Measurements from ENCODE around the gene MAP4. TPM values are rescaled to one million over a fixed set of nuclear protein-coding genes. Genes with fewer than 3 reads are reported as not detected.

The MAP4 gene
- total RNA-seq, 4 donors from 2014 or later, result 597 to 976 (median 687) TPM

DNA sequence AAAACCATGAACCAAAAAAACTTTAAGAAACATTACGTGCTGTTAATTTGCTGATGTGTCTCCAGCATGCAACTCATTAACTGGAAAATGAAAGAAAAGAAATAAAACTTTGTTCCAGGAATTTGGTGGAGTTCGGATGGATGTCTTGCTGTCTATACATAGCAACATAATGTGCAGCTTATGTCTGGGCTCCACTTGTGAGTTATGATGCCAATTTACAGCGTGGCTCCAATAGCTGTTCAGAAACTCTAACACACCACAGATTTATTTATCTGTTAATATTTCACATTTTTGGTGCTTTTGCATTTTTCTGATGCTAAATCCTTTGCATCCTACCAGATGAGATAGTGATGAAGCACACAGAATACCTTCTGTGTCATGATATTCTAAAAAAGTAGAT, 45.1 kb downstream of the MAP4 start:
- in situ Hi-C loops (cut with MboI; ENCODE audit: low sequenced_read_pairs in 4 of 4), result no loop called here
- TF ChIP-seq POLR2A (IDR thresholded peaks at IDR 0.05), result no peak
- TF ChIP-seq, protein P1, sequence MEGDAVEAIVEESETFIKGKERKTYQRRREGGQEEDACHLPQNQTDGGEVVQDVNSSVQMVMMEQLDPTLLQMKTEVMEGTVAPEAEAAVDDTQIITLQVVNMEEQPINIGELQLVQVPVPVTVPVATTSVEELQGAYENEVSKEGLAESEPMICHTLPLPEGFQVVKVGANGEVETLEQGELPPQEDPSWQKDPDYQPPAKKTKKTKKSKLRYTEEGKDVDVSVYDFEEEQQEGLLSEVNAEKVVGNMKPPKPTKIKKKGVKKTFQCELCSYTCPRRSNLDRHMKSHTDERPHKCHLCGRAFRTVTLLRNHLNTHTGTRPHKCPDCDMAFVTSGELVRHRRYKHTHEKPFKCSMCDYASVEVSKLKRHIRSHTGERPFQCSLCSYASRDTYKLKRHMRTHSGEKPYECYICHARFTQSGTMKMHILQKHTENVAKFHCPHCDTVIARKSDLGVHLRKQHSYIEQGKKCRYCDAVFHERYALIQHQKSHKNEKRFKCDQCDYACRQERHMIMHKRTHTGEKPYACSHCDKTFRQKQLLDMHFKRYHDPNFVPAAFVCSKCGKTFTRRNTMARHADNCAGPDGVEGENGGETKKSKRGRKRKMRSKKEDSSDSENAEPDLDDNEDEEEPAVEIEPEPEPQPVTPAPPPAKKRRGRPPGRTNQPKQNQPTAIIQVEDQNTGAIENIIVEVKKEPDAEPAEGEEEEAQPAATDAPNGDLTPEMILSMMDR (IDR thresholded peaks at IDR 0.05 in 4 of 5, conservative IDR thresholded peaks at IDR 0.05 in 1 of 5), result no peak
- Histone ChIP-seq H3K27me3 (no peaks in the 10 kb centered on the region), H3K4me3 (no peak overlapping the region), H3K27ac (no peak overlapping the region), H3K36me3 (peaks cover 0 to 24% of the 10 kb centered on the region in 2 donors), H3K4me1 (no peaks in the 10 kb centered on the region), H3K9me3 (no peaks in the 10 kb centered on the region)
- intact Hi-C loops (cut with DNase I; ENCODE audit: low total_unique reads), result no loop called here
- ATAC-seq (no peak), DNase-seq (no peak)

DNA sequence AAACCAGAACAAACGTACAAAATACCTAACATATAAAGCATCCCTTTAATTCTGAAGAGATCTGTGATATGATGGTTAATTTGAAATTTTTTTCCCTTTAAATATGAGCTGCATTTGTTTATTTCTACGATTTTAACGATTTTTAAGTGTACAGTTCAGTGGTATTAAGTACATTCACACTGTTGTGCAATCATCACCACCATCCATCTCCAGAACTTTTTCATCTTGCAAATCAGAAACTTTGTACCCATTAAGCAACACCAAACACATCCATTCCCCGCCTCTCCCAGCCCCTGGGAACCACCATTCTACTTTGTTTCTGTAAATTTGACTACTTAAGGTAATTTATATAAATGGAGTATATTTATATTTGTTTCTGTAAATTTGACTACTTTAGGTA, 51.5 kb downstream of the MAP4 start:
- in situ Hi-C loops (cut with MboI; ENCODE audit: low sequenced_read_pairs in 4 of 4), result no loop called here
- H3K4me3 ChIP-seq, result no peak overlapping the region
- ATAC-seq (no peak), DNase-seq (no peak)
- TF ChIP-seq, protein P1 (IDR thresholded peaks at IDR 0.05 in 4 of 5, conservative IDR thresholded peaks at IDR 0.05 in 1 of 5), result no peak
- no peak for TF ChIP-seq POLR2A (IDR thresholded peaks at IDR 0.05)
- H3K4me1 ChIP-seq, result peaks cover 25 to 35% of the 10 kb centered on the region in 2 donors
- H3K36me3 ChIP-seq, result no peaks in the 10 kb centered on the region
- no peak overlapping the region for H3K27ac ChIP-seq
- intact Hi-C loops (cut with DNase I; ENCODE audit: low total_unique reads), result no loop called here
- H3K9me3 ChIP-seq, result no peaks in the 10 kb centered on the region
- no peaks in the 10 kb centered on the region for H3K27me3 ChIP-seq

DNA sequence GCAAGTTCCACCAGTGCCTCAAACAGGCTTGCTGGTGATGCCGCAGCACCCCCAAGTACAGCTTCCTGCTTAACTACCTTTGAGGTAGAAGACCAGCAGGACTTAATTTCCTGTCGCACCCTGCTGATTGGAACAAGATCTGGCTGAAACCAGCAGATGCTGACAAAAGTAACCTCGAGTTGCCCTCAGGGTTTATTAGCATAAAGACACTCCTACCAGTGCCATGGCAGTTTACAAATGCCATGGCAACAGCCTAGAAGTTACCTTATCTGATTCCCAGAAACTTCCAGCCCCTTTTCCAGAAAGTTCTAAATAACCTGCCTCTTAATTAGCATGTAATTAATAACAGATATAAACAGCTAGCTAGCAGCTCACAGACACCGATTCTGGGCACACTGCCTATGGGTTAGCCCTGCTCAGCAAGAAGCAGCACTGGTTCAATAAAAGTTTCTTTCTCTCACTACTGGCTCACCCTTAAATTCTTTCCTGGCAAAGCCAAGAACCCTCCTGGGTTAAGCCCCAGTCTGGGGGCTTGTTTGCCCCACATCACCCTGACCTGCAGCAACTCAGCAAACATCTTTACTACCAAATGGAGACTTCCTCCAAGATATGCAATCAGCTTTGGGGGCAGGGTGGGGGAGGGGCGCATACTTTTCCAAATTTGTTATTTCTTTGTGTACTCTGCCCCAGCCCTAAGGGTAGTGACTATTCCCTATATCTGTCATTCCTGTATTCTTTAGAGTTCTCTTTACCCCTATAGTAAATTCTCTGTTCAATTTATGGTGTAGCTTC, 54.2 kb downstream of the MAP4 start:
- TF ChIP-seq, protein P1 (IDR thresholded peaks at IDR 0.05 in 4 of 5, conservative IDR thresholded peaks at IDR 0.05 in 1 of 5), result no peak
- no peak for TF ChIP-seq POLR2A (IDR thresholded peaks at IDR 0.05)
- Histone ChIP-seq H3K27me3 (no peaks in the 10 kb centered on the region), H3K4me1 (peaks cover 25 to 35% of the 10 kb centered on the region in 2 donors), H3K27ac (peak overlapping the region in 2 of 4 donors; percentile 13 to 23), H3K4me3 (no peak overlapping the region), H3K9me3 (no peaks in the 10 kb centered on the region), H3K36me3 (no peaks in the 10 kb centered on the region)
- in situ Hi-C loops (cut with MboI; ENCODE audit: low sequenced_read_pairs in 4 of 4) (no loop called here), intact Hi-C loops (cut with DNase I; ENCODE audit: low total_unique reads) (no loop called here)
- ATAC-seq, result no peak
- no peak for DNase-seq

GRCh38 chr3:47961036-47961435, 55.2 kb downstream of the MAP4 start:
- Histone ChIP-seq H3K27ac (peak overlapping the region in 1 of 4 donors; percentile 10), H3K27me3 (no peaks in the 10 kb centered on the region), H3K4me3 (no peak overlapping the region), H3K4me1 (peaks cover 32 to 37% of the 10 kb centered on the region in 2 donors), H3K9me3 (no peaks in the 10 kb centered on the region), H3K36me3 (no peaks in the 10 kb centered on the region)
- no peak for DNase-seq
- ATAC-seq, result no peak
- no peak for TF ChIP-seq POLR2A (IDR thresholded peaks at IDR 0.05)
- TF ChIP-seq, protein P1 (IDR thresholded peaks at IDR 0.05 in 4 of 5, conservative IDR thresholded peaks at IDR 0.05 in 1 of 5), result no peak
- intact Hi-C loops (cut with DNase I; ENCODE audit: low total_unique reads) (no loop called here), in situ Hi-C loops (cut with MboI; ENCODE audit: low sequenced_read_pairs in 4 of 4) (no loop called here)
